ENCODE results near the gene KAT6B.
"Not testable (repeated sequence)": the region's sequence is repeated elsewhere in the genome, so short reads cannot be mapped to it uniquely, and the experiment has no call there.

Gene KAT6B

GRCh38 chr10:75049316-75050148 is 223.1 kb downstream of the KAT6B start:
- TF ChIP-seq CTCF (IDR thresholded peaks at IDR 0.05; ENCODE audit: extremely low read depth, missing control alignments): no peak
- DNase-seq (ENCODE audit: low spot score): no peak

- no peak for DNase-seq (ENCODE audit: low spot score)
- no peak for TF ChIP-seq CTCF (IDR thresholded peaks at IDR 0.05; ENCODE audit: extremely low read depth, missing control alignments)
These were observed 223.9 kb downstream of the KAT6B start for GRCh38 chr10:75050149-75050919.

DNA sequence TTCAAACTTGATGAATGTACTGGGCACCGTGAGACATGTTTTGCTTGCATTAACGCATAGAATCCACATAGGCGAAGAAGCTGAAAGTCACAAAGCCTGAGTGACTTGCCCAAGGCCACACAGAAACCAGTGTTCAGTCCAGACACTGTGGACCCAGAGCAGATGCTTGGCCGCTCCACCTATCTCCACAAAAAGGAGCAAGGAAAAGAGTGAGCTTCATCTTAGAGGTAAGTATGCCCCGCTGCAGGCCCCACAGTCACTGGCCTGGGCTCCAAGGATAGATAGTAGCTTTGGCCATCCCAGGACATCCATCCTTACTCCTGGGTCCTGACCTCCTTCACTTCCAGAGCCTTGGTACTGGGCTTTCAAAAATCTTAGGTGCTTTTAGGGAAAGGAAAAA is 224.9 kb downstream of the KAT6B start:
- TF ChIP-seq CTCF (IDR thresholded peaks at IDR 0.05; ENCODE audit: extremely low read depth, missing control alignments): no peak
- DNase-seq (ENCODE audit: low spot score): no peak

GRCh38 chr10:75055896-75056406 is 229.6 kb downstream of the KAT6B start:
- DNase-seq (ENCODE audit: low spot score): not testable (repeated sequence)

DNA sequence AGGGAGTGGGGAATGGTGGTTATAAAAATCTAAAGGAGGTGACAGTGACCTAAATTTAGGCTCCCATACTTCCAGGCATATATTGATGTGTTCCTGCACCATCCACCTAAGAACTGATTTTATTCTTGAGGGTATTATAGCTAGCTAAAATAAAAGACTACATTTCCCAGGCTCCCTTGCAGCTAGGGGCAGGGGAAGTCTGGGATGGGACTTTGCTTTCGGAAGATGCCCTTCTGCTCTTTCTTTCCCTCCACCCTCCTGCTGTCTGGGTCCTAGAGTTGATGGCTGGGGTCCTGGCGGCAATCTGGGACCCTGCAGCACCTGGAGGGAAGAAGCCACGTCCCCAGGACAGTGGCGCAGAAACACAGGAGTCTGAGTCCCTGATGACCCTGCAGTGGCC is 231.3 kb downstream of the KAT6B start:
- DNase-seq (ENCODE audit: low spot score): no peak

GRCh38 chr10:75058161-75058560 is 231.8 kb downstream of the KAT6B start:
- DNase-seq (ENCODE audit: low spot score): no peak
- no peak for TF ChIP-seq CTCF (IDR thresholded peaks at IDR 0.05; ENCODE audit: extremely low read depth, missing control alignments)

More for the DNA sequence above, 231.3 kb downstream of the KAT6B start:
- no peak for TF ChIP-seq CTCF (IDR thresholded peaks at IDR 0.05; ENCODE audit: extremely low read depth, missing control alignments)

DNA sequence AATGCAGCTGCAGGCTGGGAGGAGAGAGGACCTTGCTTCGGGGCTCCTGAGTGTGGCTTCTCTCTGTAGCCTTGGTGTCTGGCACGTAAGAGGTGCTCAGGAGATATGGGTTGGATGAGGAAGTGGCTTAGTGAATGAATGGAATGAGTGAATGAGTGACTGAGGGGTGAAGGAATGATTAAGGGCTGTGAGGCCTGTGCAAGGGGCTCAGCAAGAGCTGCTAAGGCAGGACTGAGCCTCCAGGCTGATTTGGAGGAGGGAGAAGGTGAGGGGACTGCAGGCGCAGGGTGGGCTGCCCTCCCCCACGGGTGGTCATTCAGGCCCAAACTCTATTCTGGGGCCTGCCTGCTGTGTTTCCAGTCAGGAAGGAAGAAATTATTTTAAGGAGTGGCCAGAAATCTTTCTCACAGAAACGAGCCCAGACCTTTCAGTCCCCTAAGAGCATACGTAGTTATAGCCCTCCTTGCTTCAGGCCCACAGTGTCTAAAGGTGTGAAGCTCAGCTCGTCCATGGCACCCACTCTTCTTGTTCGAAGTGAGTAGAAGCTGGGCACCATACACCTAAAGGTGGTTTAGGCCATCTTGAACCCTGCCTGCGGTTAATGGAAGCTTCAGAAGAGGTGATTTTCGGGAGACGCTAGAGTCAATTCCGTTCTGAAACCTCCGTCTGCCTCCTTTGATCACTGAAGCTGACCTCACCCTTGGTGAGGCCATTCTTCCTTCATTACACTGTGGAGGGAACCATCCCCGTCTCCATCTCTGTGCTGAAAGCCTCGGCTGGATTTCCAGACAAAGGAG is 235.5 kb downstream of the KAT6B start:
- TF ChIP-seq CTCF (IDR thresholded peaks at IDR 0.05; ENCODE audit: extremely low read depth, missing control alignments): no peak
- no peak for DNase-seq (ENCODE audit: low spot score)

Data from GM20000 (cell line).